ENCODE results near the gene BEAN1. TPM values are rescaled to one million over a fixed set of nuclear protein-coding genes. Genes with fewer than 3 reads are reported as not detected.

Gene BEAN1
- total RNA-seq, 1 donor from 2014 or later = 1.2 TPM

GRCh38 chr16:66478733-66479511, 51.8 kb downstream of the BEAN1 start:
- no peaks in the 10 kb centered on the region for H3K36me3 Mint-ChIP-seq (ENCODE audit: low read depth, unreplicated experiment)
- H3K27me3 ChIP-seq (ENCODE audit: insufficient read depth, low read length) = peaks cover 7% of the 10 kb centered on the region
- no peaks in the 10 kb centered on the region for H3K9me3 Mint-ChIP-seq (ENCODE audit: unreplicated experiment)
- no peaks in the 10 kb centered on the region for H3K9me3 ChIP-seq (ENCODE audit: insufficient read depth, low read depth, low read length)
- H3K27me3 Mint-ChIP-seq (ENCODE audit: low read depth, unreplicated experiment) = peaks cover 31% of the 10 kb centered on the region
- TF ChIP-seq, protein P1, sequence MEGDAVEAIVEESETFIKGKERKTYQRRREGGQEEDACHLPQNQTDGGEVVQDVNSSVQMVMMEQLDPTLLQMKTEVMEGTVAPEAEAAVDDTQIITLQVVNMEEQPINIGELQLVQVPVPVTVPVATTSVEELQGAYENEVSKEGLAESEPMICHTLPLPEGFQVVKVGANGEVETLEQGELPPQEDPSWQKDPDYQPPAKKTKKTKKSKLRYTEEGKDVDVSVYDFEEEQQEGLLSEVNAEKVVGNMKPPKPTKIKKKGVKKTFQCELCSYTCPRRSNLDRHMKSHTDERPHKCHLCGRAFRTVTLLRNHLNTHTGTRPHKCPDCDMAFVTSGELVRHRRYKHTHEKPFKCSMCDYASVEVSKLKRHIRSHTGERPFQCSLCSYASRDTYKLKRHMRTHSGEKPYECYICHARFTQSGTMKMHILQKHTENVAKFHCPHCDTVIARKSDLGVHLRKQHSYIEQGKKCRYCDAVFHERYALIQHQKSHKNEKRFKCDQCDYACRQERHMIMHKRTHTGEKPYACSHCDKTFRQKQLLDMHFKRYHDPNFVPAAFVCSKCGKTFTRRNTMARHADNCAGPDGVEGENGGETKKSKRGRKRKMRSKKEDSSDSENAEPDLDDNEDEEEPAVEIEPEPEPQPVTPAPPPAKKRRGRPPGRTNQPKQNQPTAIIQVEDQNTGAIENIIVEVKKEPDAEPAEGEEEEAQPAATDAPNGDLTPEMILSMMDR (IDR thresholded peaks at IDR 0.05; ENCODE audit: insufficient read depth, low read depth, low read length) = peak; percentile 60
- no peak for TF ChIP-seq EZH2 (IDR thresholded peaks at IDR 0.05; ENCODE audit: insufficient read depth, low read length)
- H2AFZ ChIP-seq (ENCODE audit: low read depth, low read length) = peak overlapping the region; percentile 61
- no peak overlapping the region for H3K9ac ChIP-seq (ENCODE audit: low read length)
- H3K4me1 Mint-ChIP-seq (ENCODE audit: low read depth, unreplicated experiment) = no peaks in the 10 kb centered on the region
- peak overlapping the region; percentile 44 for H3K27ac Mint-ChIP-seq (ENCODE audit: unreplicated experiment)
- DNase-seq (ENCODE audit: low read depth) = peak; percentile 15
- H3K4me1 ChIP-seq (ENCODE audit: insufficient read depth, low read length) = no peaks in the 10 kb centered on the region
- peak; percentile 20 for FAIRE-seq
- no peaks in the 10 kb centered on the region for H4K20me1 ChIP-seq (ENCODE audit: insufficient read depth, low read length)
- H3K36me3 ChIP-seq (ENCODE audit: insufficient read depth, low read length) = no peaks in the 10 kb centered on the region
- no peak overlapping the region for H3K4me3 ChIP-seq (ENCODE audit: insufficient read depth, low read depth, low read length)
- no peaks in the 10 kb centered on the region for H3K79me2 ChIP-seq (ENCODE audit: insufficient read depth, low read length)
- no peak overlapping the region for H3K4me2 ChIP-seq (ENCODE audit: low read length)
- peak overlapping the region; percentile 69 for H3K4me3 Mint-ChIP-seq (ENCODE audit: unreplicated experiment)
- H3K27ac ChIP-seq (ENCODE audit: low read depth, low read length) = no peak overlapping the region

- no peaks in the 10 kb centered on the region for H3K79me2 ChIP-seq (ENCODE audit: insufficient read depth, low read length)
- H3K4me3 Mint-ChIP-seq (ENCODE audit: unreplicated experiment) = no peak overlapping the region
- no peak overlapping the region for H3K9ac ChIP-seq (ENCODE audit: low read length)
- peaks cover 2% of the 10 kb centered on the region for H3K36me3 Mint-ChIP-seq (ENCODE audit: low read depth, unreplicated experiment)
- H4K20me1 ChIP-seq (ENCODE audit: insufficient read depth, low read length) = no peaks in the 10 kb centered on the region
- no peaks in the 10 kb centered on the region for H3K36me3 ChIP-seq (ENCODE audit: insufficient read depth, low read length)
- no peak overlapping the region for H3K4me2 ChIP-seq (ENCODE audit: low read length)
- TF ChIP-seq, protein P1 (IDR thresholded peaks at IDR 0.05; ENCODE audit: insufficient read depth, low read depth, low read length) = no peak
- TF ChIP-seq EZH2 (IDR thresholded peaks at IDR 0.05; ENCODE audit: insufficient read depth, low read length) = no peak
- H3K9me3 Mint-ChIP-seq (ENCODE audit: unreplicated experiment) = no peaks in the 10 kb centered on the region
- H3K27ac ChIP-seq (ENCODE audit: low read depth, low read length) = no peak overlapping the region
- no peaks in the 10 kb centered on the region for H3K4me1 Mint-ChIP-seq (ENCODE audit: low read depth, unreplicated experiment)
- no peaks in the 10 kb centered on the region for H3K4me1 ChIP-seq (ENCODE audit: insufficient read depth, low read length)
- H3K27me3 ChIP-seq (ENCODE audit: insufficient read depth, low read length) = peaks cover 7% of the 10 kb centered on the region
- peaks cover 25% of the 10 kb centered on the region for H3K27me3 Mint-ChIP-seq (ENCODE audit: low read depth, unreplicated experiment)
- no peak overlapping the region for H3K27ac Mint-ChIP-seq (ENCODE audit: unreplicated experiment)
- no peak overlapping the region for H3K4me3 ChIP-seq (ENCODE audit: insufficient read depth, low read depth, low read length)
- FAIRE-seq (no peak), DNase-seq (ENCODE audit: low read depth) (no peak)
- no peaks in the 10 kb centered on the region for H3K9me3 ChIP-seq (ENCODE audit: insufficient read depth, low read depth, low read length)
- no peak overlapping the region for H2AFZ ChIP-seq (ENCODE audit: low read depth, low read length)
These were observed 52.7 kb downstream of the BEAN1 start for GRCh38 chr16:66479661-66480264.

All from astrocyte (in vitro differentiated cells and primary cell).